DND-41 (cell line): ENCODE results near the gene MRPS27.

Experiments used
- EZH2 ChIP-seq: IDR thresholded peaks from 3 replicates; pipeline ENCODE4 v1.6.1; 2012; ENCODE audit warnings: borderline replicate concordance, low read depth, mild to moderate bottlenecking, moderate library complexity, low read length, inconsistent platforms; ENCODE audit not compliant: severe bottlenecking
- TF ChIP-seq, protein P1 (sequence below): IDR thresholded peaks from 2 replicates; pipeline ENCODE4 v1.5.1; 2012; ENCODE audit warnings: borderline replicate concordance, low read length, moderate library complexity, mild to moderate bottlenecking; ENCODE audit not compliant: poor library complexity, severe bottlenecking; ENCODE audit errors: extremely low read depth

DNA sequence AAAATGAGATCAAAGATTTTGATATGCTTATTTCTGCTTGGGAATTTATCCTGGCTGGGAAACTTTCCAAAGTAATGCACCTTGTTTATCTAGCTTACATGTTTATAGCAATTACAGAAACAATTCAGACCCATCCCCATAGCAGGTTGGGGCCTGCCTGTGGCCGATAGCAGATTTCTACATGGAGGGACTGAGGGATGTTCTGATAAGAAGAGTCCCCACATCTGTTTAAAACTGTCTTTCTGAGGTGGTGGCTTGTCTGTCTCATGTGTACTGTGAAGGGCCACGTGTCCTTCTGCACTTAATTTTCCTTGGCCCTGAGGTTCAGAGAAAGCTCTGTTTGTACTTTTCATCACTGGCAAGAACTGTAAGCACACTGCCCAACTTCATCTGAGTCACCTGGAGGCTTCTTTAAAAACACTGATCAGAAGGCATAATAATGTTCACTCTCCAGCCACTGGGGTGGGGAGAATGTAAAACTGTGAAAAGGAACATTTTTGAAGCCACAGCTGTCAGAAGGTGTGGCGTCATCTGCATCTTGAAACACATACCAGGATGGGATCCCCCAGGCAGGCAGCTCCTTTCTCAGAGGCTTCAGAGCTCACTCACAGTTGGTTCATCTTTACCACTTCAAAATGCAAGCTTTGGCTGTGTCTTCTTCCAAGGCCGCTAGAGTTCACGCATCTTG, 132.5 kb downstream of the MRPS27 start:
- TF ChIP-seq, protein P1, sequence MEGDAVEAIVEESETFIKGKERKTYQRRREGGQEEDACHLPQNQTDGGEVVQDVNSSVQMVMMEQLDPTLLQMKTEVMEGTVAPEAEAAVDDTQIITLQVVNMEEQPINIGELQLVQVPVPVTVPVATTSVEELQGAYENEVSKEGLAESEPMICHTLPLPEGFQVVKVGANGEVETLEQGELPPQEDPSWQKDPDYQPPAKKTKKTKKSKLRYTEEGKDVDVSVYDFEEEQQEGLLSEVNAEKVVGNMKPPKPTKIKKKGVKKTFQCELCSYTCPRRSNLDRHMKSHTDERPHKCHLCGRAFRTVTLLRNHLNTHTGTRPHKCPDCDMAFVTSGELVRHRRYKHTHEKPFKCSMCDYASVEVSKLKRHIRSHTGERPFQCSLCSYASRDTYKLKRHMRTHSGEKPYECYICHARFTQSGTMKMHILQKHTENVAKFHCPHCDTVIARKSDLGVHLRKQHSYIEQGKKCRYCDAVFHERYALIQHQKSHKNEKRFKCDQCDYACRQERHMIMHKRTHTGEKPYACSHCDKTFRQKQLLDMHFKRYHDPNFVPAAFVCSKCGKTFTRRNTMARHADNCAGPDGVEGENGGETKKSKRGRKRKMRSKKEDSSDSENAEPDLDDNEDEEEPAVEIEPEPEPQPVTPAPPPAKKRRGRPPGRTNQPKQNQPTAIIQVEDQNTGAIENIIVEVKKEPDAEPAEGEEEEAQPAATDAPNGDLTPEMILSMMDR = no peak
- TF ChIP-seq EZH2 = no peak
